Keratinocyte (primary cell): Measurements from ENCODE around the gene FKBP5.

Experiments used
- EZH2 ChIP-seq: IDR thresholded peaks from one replicate; pipeline ENCODE4 v1.6.1; 2012; ENCODE audit warnings: inconsistent platforms, mild to moderate bottlenecking, low read length, moderate library complexity
- TF ChIP-seq, protein P1 (sequence below), 3 experiments: IDR thresholded peaks in 1 of 3; conservative IDR thresholded peaks in 1 of 3; optimal IDR thresholded peaks in 1 of 3; 2 replicates in 2 of 3; 3 replicates in 1 of 3; pipeline versions ENCODE3 to v1.5.1; 2011; ENCODE audit warnings: low read length in 3 of 3, mild to moderate bottlenecking in 3 of 3, moderate library complexity in 2 of 3, control low read depth in 1 of 3, inconsistent platforms in 1 of 3; ENCODE audit not compliant: insufficient read depth in 2 of 3; ENCODE audit errors: extremely low read depth in 1 of 3

DNA sequence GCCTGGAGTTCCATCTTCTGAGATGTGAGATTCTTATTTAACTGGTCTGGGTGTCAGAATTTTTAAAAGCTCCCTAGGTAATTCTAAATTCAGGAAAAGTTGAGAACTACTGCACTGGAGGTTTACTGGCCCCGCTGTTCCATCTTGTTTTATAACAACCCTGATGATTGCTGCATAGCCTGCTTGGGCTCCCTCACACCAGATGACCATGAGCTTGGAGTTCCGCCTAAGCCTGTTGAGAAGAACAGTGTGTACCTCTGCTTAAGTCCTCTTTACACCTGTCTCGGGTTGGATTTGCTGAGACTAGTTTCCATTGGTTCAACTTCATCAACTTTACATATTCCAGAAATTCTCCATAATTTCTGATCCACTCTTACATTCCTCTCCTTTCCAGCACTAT lies 77.9 kb downstream of the FKBP5 start:
- TF ChIP-seq, protein P1, sequence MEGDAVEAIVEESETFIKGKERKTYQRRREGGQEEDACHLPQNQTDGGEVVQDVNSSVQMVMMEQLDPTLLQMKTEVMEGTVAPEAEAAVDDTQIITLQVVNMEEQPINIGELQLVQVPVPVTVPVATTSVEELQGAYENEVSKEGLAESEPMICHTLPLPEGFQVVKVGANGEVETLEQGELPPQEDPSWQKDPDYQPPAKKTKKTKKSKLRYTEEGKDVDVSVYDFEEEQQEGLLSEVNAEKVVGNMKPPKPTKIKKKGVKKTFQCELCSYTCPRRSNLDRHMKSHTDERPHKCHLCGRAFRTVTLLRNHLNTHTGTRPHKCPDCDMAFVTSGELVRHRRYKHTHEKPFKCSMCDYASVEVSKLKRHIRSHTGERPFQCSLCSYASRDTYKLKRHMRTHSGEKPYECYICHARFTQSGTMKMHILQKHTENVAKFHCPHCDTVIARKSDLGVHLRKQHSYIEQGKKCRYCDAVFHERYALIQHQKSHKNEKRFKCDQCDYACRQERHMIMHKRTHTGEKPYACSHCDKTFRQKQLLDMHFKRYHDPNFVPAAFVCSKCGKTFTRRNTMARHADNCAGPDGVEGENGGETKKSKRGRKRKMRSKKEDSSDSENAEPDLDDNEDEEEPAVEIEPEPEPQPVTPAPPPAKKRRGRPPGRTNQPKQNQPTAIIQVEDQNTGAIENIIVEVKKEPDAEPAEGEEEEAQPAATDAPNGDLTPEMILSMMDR (optimal IDR thresholded peaks at IDR 0.05 in 1 of 3, IDR thresholded peaks at IDR 0.05 in 1 of 3, conservative IDR thresholded peaks at IDR 0.05 in 1 of 3; ENCODE audit: extremely low read depth in 1 of 3, insufficient read depth in 2 of 3, low read length in 3 of 3): no peak
- TF ChIP-seq EZH2: no peak
